K562 (cell line): ENCODE measurements around the gene C11orf42. TPM values are rescaled to one million over a fixed set of nuclear protein-coding genes. Genes with fewer than 3 reads are reported as not detected.

Experiments
- ATF7 ChIP-seq: fragments of 450-650 bp; IDR thresholded peaks from 2 replicates; pipeline ENCODE4 v1.7.1; 2014; ENCODE audit warnings: mild to moderate bottlenecking, moderate library complexity
- JUNB ChIP-seq: fragments of 450-650 bp; formaldehyde crosslinking; conservative IDR thresholded peaks from 2 replicates; pipeline ENCODE4 v1.4.0; 2020; ENCODE audit warnings: mild to moderate bottlenecking
- JUND ChIP-seq, 2 experiments: IDR thresholded peaks; 2 replicates in 1 of 2; 3 replicates in 1 of 2; pipeline ENCODE4 v1.6.1; 2011; ENCODE audit warnings: borderline replicate concordance in 2 of 2, low read depth in 2 of 2, low read length in 2 of 2, improper control_type of control experiment in 1 of 2, missing biosample characterization in 1 of 2, missing genetic modification characterization in 1 of 2, missing genetic modification reagents in 1 of 2
- KDM1A ChIP-seq, 2 experiments: fragments of 450-650 bp; IDR thresholded peaks; 2 replicates each; pipeline ENCODE4 v1.6.1; 2016; ENCODE audit warnings: mild to moderate bottlenecking in 2 of 2
- KDM2B ChIP-seq: fragments of 250-450 bp; sonication (Bioruptor Pico); IDR thresholded peaks from 2 replicates; pipeline ENCODE4 v1.8.0; 2021; ENCODE audit warnings: mild to moderate bottlenecking, moderate library complexity
- KLF1 ChIP-seq: fragments of 450-650 bp; IDR thresholded peaks from 2 replicates; pipeline ENCODE4 v1.6.1; 2016; ENCODE audit warnings: missing genetic modification characterization, missing compliant biosample characterization
- NFRKB ChIP-seq: fragments of 450-650 bp; IDR thresholded peaks from 2 replicates; pipeline ENCODE4 v1.6.1; 2016; ENCODE audit warnings: low read depth
- PCBP2 ChIP-seq: fragments of 200-400 bp; formaldehyde crosslinking; IDR thresholded peaks from 2 replicates; pipeline ENCODE4 v1.6.1; 2018; ENCODE audit warnings: low read length, low read depth, mild to moderate bottlenecking, moderate library complexity; ENCODE audit not compliant: poor library complexity, severe bottlenecking
- SMARCA4 ChIP-seq: fragments of 450-650 bp; IDR thresholded peaks from 2 replicates; pipeline ENCODE4 v1.6.1; 2016
- STAT5A ChIP-seq: IDR thresholded peaks from 2 replicates; pipeline ENCODE4 v1.6.1; 2012; ENCODE audit warnings: low read length, inconsistent platforms, borderline replicate concordance
- TCF7L2 ChIP-seq: fragments of 150-350 bp; IDR thresholded peaks from 2 replicates; pipeline ENCODE4 v1.6.1; 2016; ENCODE audit warnings: low read depth, mild to moderate bottlenecking, low read length, moderate library complexity
- TOE1 ChIP-seq, 2 experiments: fragments of 450-650 bp in 1 of 2; sonication (generic) in 1 of 2; formaldehyde crosslinking in 1 of 2; IDR thresholded peaks; 2 replicates each; pipeline versions ENCODE4 v1.7.1 to v1.8.0; 2016 to 2022; ENCODE audit warnings: borderline replicate concordance in 2 of 2, mild to moderate bottlenecking in 2 of 2, antibody characterized with exemption in 1 of 2, inconsistent platforms in 1 of 2, low read depth in 1 of 2, missing genetic modification reagents in 1 of 2, moderate library complexity in 1 of 2
- ZNF184 ChIP-seq: sonication (generic); formaldehyde crosslinking; IDR thresholded peaks from 2 replicates; pipeline ENCODE4 v1.5.0; 2020; ENCODE audit warnings: missing genetic modification reagents
- ZNF24 ChIP-seq: fragments of 450-650 bp; IDR thresholded peaks from 2 replicates; pipeline ENCODE4 v1.6.1; 2016
- ZNF354B ChIP-seq: fragments of 250-450 bp; sonication (Bioruptor Pico); IDR thresholded peaks from 2 replicates; pipeline ENCODE4 v1.4.0; 2020
- ZNF586 ChIP-seq: fragments of 450-650 bp; formaldehyde crosslinking; conservative IDR thresholded peaks from 2 replicates; pipeline ENCODE4 v1.4.0; 2020; ENCODE audit warnings: mild to moderate bottlenecking, moderate library complexity
- ZNF766 ChIP-seq: fragments of 200-800 bp; sonication (Bioruptor generic); conservative IDR thresholded peaks from 2 replicates; pipeline ENCODE4 v1.6.1; 2016; ENCODE audit warnings: missing genetic modification characterization, missing compliant biosample characterization
- polyA plus RNA-seq, 8 experiments: library from polyadenylated mRNA; depleted of rRNA in 4 of 8; stranded (reverse) in 5 of 8; unstranded in 3 of 8; fragments of >200 nt; fragmentation: Nextera tagmentation in 2 of 8; fragmentation: Illumina TruSeq in 1 of 8; extraction: Ambion mirVana in 2 of 8; extraction: Trizol in 1 of 8; gene quantifications; 2 replicates each; pipeline versions ENCODE4 v1.2.1 to v1.2.3, GENCODE V29; 2011 to 2014; ENCODE audit warnings: inconsistent platforms in 1 of 8, missing spikeins in 1 of 8
- total RNA-seq, 7 experiments: library from RNA; depleted of rRNA in 6 of 7; stranded (reverse); fragments of >200 nt in 6 of 7; fragmentation: Illumina TruSeq in 2 of 7; extraction: Trizol in 2 of 7; gene quantifications; 2 replicates each; pipeline versions ENCODE4 v1.2.1 to v1.2.3, GENCODE V29; 2011 to 2021; ENCODE audit warnings: low replicate concordance in 1 of 7
- TF ChIP-seq, protein P1 (sequence below): fragments of 250-450 bp; sonication (Bioruptor Pico); IDR thresholded peaks from 2 replicates; pipeline ENCODE4 v1.4.0; 2020
- TF ChIP-seq, protein P2 (sequence below): fragments of 250-450 bp; sonication (Bioruptor Pico); IDR thresholded peaks from 2 replicates; pipeline ENCODE4 v1.8.0; 2022; ENCODE audit warnings: moderate library complexity, mild to moderate bottlenecking, inconsistent platforms
- TF ChIP-seq, protein P3 (sequence below), 2 experiments: fragments of 450-650 bp; conservative IDR thresholded peaks; 2 replicates each; pipeline ENCODE4 v1.6.1; 2017; ENCODE audit warnings: mild to moderate bottlenecking in 2 of 2, moderate library complexity in 2 of 2
- TF ChIP-seq, protein P4 (sequence below): IDR thresholded peaks from 2 replicates; pipeline ENCODE4 v1.6.1; 2012; ENCODE audit warnings: low read depth, low read length, improper control_type of control experiment, borderline replicate concordance

The C11orf42 gene
- total and polyA plus RNA-seq, 9 of the 15 experiments (the other 6 are each of a cell fraction or from before 2014, with no cell fraction given): not detected

DNA sequence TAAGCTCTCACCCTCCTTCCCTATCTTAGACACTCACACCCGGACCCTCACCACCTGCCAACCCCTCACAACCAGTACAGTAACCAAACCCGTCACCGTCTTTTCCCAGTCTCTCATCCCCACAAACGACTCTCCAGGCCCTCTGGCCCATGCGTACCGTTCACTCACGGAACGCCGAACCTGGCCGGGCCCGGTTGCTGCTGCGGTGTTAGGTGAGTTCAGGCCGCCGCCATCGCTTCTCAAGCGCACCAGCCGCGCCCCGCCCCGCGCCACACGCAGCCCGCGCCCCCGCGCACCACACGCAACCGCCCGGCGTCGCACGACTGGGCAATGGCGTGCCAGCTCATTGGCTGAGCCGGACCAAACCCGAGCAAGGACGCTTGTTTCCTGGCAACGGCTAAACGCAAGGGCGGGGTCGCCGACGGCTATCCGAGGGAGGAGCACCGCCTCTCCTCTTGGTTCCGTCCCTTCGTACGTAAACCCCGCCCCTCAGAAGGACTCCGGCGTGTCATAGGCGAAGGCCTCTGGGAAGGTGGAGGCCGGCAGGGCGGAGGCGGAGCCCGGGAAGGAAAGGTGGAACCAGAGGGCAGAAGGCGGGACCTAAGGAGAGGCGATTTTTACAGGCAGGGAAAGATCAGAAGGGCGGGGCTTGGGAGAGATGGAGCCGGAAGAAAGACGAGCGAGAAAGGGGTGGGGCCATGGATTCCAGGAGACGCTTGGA lies 29.2 kb downstream of the C11orf42 start, which contains the start of gene FHIP1B (continued):
- TF ChIP-seq ZNF586: no peak
- no peak for TF ChIP-seq JUNB
- 0 out of 2 replicates have a peak, but pooled peaks have one; percentile 41 for TF ChIP-seq TOE1 (IDR thresholded peaks at IDR 0.05; ENCODE audit: borderline replicate concordance)
- TF ChIP-seq TOE1 (CRISPR knock-in tag; IDR thresholded peaks at IDR 0.05; ENCODE audit: borderline replicate concordance, low read depth): 0 out of 2 replicates have a peak, but pooled peaks have one; percentile 59
- TF ChIP-seq KDM2B (CRISPR knock-in tag): no peak
- TF ChIP-seq, protein P1, sequence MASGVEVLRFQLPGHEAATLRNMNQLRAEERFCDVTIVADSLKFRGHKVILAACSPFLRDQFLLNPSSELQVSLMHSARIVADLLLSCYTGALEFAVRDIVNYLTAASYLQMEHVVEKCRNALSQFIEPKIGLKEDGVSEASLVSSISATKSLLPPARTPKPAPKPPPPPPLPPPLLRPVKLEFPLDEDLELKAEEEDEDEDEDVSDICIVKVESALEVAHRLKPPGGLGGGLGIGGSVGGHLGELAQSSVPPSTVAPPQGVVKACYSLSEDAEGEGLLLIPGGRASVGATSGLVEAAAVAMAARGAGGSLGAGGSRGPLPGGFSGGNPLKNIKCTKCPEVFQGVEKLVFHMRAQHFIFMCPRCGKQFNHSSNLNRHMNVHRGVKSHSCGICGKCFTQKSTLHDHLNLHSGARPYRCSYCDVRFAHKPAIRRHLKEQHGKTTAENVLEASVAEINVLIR (CRISPR knock-in tag): no peak
- TF ChIP-seq ZNF184 (CRISPR knock-in tag): no peak
- TF ChIP-seq, protein P2, sequence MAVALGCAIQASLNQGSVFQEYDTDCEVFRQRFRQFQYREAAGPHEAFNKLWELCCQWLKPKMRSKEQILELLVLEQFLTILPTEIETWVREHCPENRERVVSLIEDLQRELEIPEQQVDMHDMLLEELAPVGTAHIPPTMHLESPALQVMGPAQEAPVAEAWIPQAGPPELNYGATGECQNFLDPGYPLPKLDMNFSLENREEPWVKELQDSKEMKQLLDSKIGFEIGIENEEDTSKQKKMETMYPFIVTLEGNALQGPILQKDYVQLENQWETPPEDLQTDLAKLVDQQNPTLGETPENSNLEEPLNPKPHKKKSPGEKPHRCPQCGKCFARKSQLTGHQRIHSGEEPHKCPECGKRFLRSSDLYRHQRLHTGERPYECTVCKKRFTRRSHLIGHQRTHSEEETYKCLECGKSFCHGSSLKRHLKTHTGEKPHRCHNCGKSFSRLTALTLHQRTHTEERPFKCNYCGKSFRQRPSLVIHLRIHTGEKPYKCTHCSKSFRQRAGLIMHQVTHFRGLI (CRISPR knock-in tag): no peak
- no peak for TF ChIP-seq KDM1A (IDR thresholded peaks at IDR 0.05)
- no peak for TF ChIP-seq PCBP2
- TF ChIP-seq, protein P3, sequence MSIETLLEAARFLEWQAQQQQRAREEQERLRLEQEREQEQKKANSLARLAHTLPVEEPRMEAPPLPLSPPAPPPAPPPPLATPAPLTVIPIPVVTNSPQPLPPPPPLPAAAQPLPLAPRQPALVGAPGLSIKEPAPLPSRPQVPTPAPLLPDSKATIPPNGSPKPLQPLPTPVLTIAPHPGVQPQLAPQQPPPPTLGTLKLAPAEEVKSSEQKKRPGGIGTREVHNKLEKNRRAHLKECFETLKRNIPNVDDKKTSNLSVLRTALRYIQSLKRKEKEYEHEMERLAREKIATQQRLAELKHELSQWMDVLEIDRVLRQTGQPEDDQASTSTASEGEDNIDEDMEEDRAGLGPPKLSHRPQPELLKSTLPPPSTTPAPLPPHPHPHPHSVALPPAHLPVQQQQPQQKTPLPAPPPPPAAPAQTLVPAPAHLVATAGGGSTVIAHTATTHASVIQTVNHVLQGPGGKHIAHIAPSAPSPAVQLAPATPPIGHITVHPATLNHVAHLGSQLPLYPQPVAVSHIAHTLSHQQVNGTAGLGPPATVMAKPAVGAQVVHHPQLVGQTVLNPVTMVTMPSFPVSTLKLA (conservative IDR thresholded peaks at IDR 0.05): peak; percentile 80 to 94
- peak; percentile 87 for TF ChIP-seq ATF7
- peak; percentile 54; the same call in 1 of the 2 replicates for TF ChIP-seq JUND (IDR thresholded peaks at IDR 0.05; ENCODE audit: borderline replicate concordance, low read depth, low read length)
- TF ChIP-seq JUND (tag; IDR thresholded peaks at IDR 0.05; ENCODE audit: borderline replicate concordance, low read depth, low read length): no peak
- TF ChIP-seq SMARCA4: no peak
- TF ChIP-seq ZNF24: no peak
- TF ChIP-seq STAT5A: no peak
- TF ChIP-seq, protein P4, sequence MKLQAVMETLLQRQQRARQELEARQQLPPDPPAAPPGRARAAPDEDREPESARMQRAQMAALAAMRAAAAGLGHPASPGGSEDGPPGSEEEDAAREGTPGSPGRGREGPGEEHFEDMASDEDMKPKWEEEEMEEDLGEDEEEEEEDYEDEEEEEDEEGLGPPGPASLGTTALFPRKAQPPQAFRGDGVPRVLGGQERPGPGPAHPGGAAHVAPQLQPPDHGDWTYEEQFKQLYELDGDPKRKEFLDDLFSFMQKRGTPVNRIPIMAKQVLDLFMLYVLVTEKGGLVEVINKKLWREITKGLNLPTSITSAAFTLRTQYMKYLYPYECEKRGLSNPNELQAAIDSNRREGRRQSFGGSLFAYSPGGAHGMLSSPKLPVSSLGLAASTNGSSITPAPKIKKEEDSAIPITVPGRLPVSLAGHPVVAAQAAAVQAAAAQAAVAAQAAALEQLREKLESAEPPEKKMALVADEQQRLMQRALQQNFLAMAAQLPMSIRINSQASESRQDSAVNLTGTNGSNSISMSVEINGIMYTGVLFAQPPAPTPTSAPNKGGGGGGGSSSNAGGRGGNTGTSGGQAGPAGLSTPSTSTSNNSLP: no peak
- peak; percentile 54; the same call in 1 of the 2 replicates for TF ChIP-seq KLF1 (tag)
- no peak for TF ChIP-seq TCF7L2
- TF ChIP-seq ZNF766: no peak
- TF ChIP-seq ZNF354B (CRISPR knock-in tag): no peak
- TF ChIP-seq NFRKB: 0 out of 2 replicates have a peak, but pooled peaks have one; percentile 43
